ENCODE results near the gene RNF14. TPM values are rescaled to one million over a fixed set of nuclear protein-coding genes. Genes with fewer than 3 reads are reported as not detected.

RNF14 gene
- total RNA-seq, 1 donor from 2014 or later, result 35.5 TPM

- H3K27me3 Mint-ChIP-seq, result no peaks in the 10 kb centered on the region
- peaks cover 8% of the 10 kb centered on the region for H3K4me1 Mint-ChIP-seq (ENCODE audit: low read depth)
- H3K27ac Mint-ChIP-seq, result peak within 1 kb of the TSS; percentile 97
- DNase-seq (ENCODE audit: low spot score, unreplicated experiment), result peak; percentile 79
- H3K9me3 Mint-ChIP-seq (ENCODE audit: low read depth), result no peaks in the 10 kb centered on the region
- peak within 1 kb of the TSS; percentile 92 for H3K4me3 Mint-ChIP-seq (ENCODE audit: low read depth)
- H3K36me3 Mint-ChIP-seq (ENCODE audit: insufficient read depth), result peaks cover 11% of the 10 kb centered on the region
- TF ChIP-seq CTCF (IDR thresholded peaks at IDR 0.05; ENCODE audit: unreplicated experiment), result no peak
Observed at GRCh38 chr5:141923448-141924313, 45.2 kb upstream of the RNF14 start, which contains the start of gene DELE1. TSS of gene DELE1 (plus strand) at chr5:141923871. CDS start at chr5:141923942, 71 bp downstream.

- DNase-seq (ENCODE audit: low spot score, unreplicated experiment), result no peak
- Mint-ChIP-seq H3K36me3 (ENCODE audit: insufficient read depth) (peaks cover 17% of the 10 kb centered on the region), H3K9me3 (ENCODE audit: low read depth) (no peaks in the 10 kb centered on the region), H3K27me3 (no peaks in the 10 kb centered on the region), H3K4me1 (ENCODE audit: low read depth) (peaks cover 8% of the 10 kb centered on the region), H3K27ac (no peak overlapping the region), H3K4me3 (ENCODE audit: low read depth) (no peak overlapping the region)
- TF ChIP-seq CTCF (IDR thresholded peaks at IDR 0.05; ENCODE audit: unreplicated experiment), result no peak
Observed at GRCh38 chr5:141926434-141926833, 42.5 kb upstream of the RNF14 start.

- H3K27ac Mint-ChIP-seq, result no peak overlapping the region
- H3K4me3 Mint-ChIP-seq (ENCODE audit: low read depth), result no peak overlapping the region
- no peak for TF ChIP-seq CTCF (IDR thresholded peaks at IDR 0.05; ENCODE audit: unreplicated experiment)
- peaks cover 6% of the 10 kb centered on the region for H3K4me1 Mint-ChIP-seq (ENCODE audit: low read depth)
- peaks cover 20% of the 10 kb centered on the region for H3K36me3 Mint-ChIP-seq (ENCODE audit: insufficient read depth)
- no peaks in the 10 kb centered on the region for H3K9me3 Mint-ChIP-seq (ENCODE audit: low read depth)
- no peak for DNase-seq (ENCODE audit: low spot score, unreplicated experiment)
- no peaks in the 10 kb centered on the region for H3K27me3 Mint-ChIP-seq
Observed at GRCh38 chr5:141928051-141928450, 40.9 kb upstream of the RNF14 start.

GRCh38 chr5:141929398-141930058 is 39.4 kb upstream of the RNF14 start:
- no peaks in the 10 kb centered on the region for H3K9me3 Mint-ChIP-seq (ENCODE audit: low read depth)
- no peak for TF ChIP-seq CTCF (IDR thresholded peaks at IDR 0.05; ENCODE audit: unreplicated experiment)
- peaks cover 22% of the 10 kb centered on the region for H3K36me3 Mint-ChIP-seq (ENCODE audit: insufficient read depth)
- no peak for DNase-seq (ENCODE audit: low spot score, unreplicated experiment)
- H3K27me3 Mint-ChIP-seq, result no peaks in the 10 kb centered on the region
- no peak overlapping the region for H3K27ac Mint-ChIP-seq
- H3K4me3 Mint-ChIP-seq (ENCODE audit: low read depth), result no peak overlapping the region
- H3K4me1 Mint-ChIP-seq (ENCODE audit: low read depth), result peaks cover 2% of the 10 kb centered on the region

GRCh38 chr5:141931694-141932093 is 37.2 kb upstream of the RNF14 start:
- no peak overlapping the region for H3K4me3 Mint-ChIP-seq (ENCODE audit: low read depth)
- no peaks in the 10 kb centered on the region for H3K27me3 Mint-ChIP-seq
- no peaks in the 10 kb centered on the region for H3K9me3 Mint-ChIP-seq (ENCODE audit: low read depth)
- H3K36me3 Mint-ChIP-seq (ENCODE audit: insufficient read depth), result peaks cover 21% of the 10 kb centered on the region
- no peaks in the 10 kb centered on the region for H3K4me1 Mint-ChIP-seq (ENCODE audit: low read depth)
- DNase-seq (ENCODE audit: low spot score, unreplicated experiment), result no peak
- no peak for TF ChIP-seq CTCF (IDR thresholded peaks at IDR 0.05; ENCODE audit: unreplicated experiment)
- no peak overlapping the region for H3K27ac Mint-ChIP-seq
